PFSK-1 (cell line): ENCODE measurements around the gene RERE.

Experiments
- FOXP2 ChIP-seq: optimal IDR thresholded peaks from 2 replicates; pipeline ENCODE3; 2011; ENCODE audit warnings: borderline replicate concordance, control low read depth, inconsistent platforms; ENCODE audit not compliant: insufficient read depth; ENCODE audit errors: extremely low read length, extremely low read depth
- POLR2AphosphoS5 ChIP-seq: IDR thresholded peaks from 2 replicates; pipeline ENCODE4 v1.6.1; 2012; ENCODE audit warnings: low read depth, mild to moderate bottlenecking, control low read depth, low read length, moderate library complexity
- REST ChIP-seq, 2 experiments: IDR thresholded peaks; 2 replicates each; pipeline versions ENCODE4 v1.6.1 to v1.8.0; 2011 to 2012; ENCODE audit warnings: low read depth in 2 of 2, low read length in 2 of 2, control low read depth in 1 of 2, inconsistent platforms in 1 of 2, mild to moderate bottlenecking in 1 of 2, moderate library complexity in 1 of 2; ENCODE audit not compliant: insufficient read depth in 1 of 2
- SIN3A ChIP-seq: IDR thresholded peaks from 2 replicates; pipeline ENCODE4 v1.6.1; 2012; ENCODE audit warnings: mild to moderate bottlenecking, low read length, moderate library complexity, borderline replicate concordance; ENCODE audit not compliant: insufficient read depth
- TAF1 ChIP-seq: IDR thresholded peaks from 2 replicates; pipeline ENCODE4 v1.6.1; 2012; ENCODE audit warnings: low read length, control low read depth, borderline replicate concordance; ENCODE audit not compliant: insufficient read depth

RERE gene

DNA sequence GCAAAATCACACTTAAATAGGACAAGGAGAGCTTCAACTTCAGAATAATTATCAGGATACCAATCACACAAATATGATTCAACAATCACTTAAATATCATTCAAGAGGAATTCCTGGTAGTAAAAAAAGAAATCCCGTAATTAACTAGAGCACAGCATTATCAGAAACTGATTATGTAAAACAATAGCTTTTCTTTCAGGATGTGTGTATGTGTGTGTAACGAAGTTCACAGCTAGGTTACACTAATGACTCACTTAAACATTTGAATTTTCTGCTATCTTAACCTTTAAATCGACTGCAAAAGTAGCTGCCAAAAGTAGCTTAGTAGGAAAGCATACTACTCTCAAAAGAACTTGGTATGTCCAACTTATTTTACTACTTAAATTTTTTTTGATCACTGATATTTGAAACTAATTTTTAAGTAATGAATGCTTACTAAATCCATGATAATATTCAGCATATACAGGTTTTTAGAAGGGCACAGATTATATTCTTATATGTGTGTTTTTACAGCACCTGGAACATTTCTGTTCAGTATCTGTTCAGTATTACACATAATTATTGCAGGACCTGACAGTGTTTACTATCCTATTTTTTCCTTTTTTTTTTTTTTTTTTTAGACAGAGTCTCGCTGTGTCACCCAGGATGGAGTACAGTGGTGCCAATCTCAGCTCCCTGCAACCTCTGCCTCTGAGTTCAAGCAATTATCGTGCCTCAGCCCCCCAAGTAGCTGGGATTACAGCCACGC, 4.2 kb downstream of the RERE start:
- TF ChIP-seq POLR2AphosphoS5 (no peak), TAF1 (no peak), SIN3A (no peak), REST (IDR thresholded peaks at IDR 0.05; ENCODE audit: insufficient read depth in 1 of 2, low read depth in 2 of 2, low read length in 2 of 2) (no peak), FOXP2 (no peak)

DNA sequence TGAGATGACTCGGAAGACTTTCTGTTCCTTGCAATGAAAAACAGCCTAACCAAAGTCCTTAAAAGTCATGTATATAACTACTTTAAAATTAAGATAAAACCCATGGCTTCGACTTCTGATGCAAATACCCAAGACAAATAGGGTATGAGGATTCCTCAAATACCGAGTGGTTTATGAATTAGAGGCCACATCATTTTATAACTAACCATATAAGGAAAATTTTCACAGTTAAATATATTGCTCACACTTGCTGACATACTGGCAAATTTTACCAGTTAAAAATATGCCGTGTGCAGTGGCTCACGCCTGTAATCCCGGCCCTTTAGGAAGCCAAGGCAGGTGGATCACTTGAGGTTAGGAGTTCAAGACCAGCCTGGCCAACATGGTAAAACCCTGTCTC, 5.4 kb downstream of the RERE start:
- TF ChIP-seq FOXP2 (no peak), POLR2AphosphoS5 (no peak), SIN3A (no peak), REST (IDR thresholded peaks at IDR 0.05; ENCODE audit: insufficient read depth in 1 of 2, low read depth in 2 of 2, low read length in 2 of 2) (no peak)

DNA sequence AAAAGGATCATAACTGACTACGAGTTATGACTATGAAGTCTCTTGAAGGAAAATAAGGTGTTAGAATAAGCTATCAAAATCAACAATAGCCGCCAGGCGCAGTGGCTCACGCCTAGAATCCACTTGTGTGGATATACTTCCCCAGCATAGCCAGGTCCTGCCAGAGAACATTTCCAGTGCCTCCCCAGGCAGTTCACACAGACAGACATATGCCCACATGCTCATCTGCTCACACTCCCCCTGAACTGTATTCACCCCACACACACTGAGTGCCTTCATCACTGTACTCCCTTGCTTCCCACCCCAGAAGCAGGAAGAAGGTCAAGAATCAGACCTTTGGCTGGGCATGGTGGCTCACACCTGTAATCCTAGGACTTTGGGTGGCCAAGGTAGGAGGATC, 6.5 kb downstream of the RERE start:
- TF ChIP-seq POLR2AphosphoS5 (no peak), TAF1 (no peak), REST (IDR thresholded peaks at IDR 0.05; ENCODE audit: insufficient read depth in 1 of 2, low read depth in 2 of 2, low read length in 2 of 2) (no peak), SIN3A (no peak), FOXP2 (no peak)

- TF ChIP-seq POLR2AphosphoS5: no peak
- no peak for TF ChIP-seq REST (IDR thresholded peaks at IDR 0.05; ENCODE audit: insufficient read depth in 1 of 2, low read depth in 2 of 2, low read length in 2 of 2)
- no peak for TF ChIP-seq TAF1
- no peak for TF ChIP-seq FOXP2
- no peak for TF ChIP-seq SIN3A
Observed at GRCh38 chr1:8809342-8809736, 8.1 kb downstream of the RERE start.

DNA sequence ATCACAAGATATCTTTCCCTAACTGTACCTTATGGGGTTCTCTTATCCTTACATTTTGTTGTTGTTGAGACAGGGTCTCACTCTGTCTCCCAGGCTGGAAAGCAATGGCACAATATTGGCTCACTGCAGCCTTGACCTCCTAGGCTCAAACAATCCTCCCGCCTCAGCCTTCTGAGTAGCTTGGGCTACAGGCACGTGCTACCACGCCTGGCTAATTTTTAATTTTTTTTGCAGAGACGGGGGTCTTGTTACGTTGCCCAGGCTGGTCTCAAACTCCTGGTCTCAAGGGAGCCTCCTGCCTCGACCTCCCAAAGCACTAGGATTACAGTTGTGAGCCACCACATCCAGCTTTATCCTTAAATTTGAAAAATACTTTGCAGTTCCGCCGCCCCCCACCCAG, 10.4 kb downstream of the RERE start:
- TF ChIP-seq POLR2AphosphoS5: no peak
- TF ChIP-seq TAF1: no peak
